Mesenteric fat pad (tissue), 1 donor: Measurements from ENCODE around the gene SMNDC1. TPM values are rescaled to one million over a fixed set of nuclear protein-coding genes. Genes with fewer than 3 reads are reported as not detected.
"Not testable (repeated sequence)": the region's sequence is repeated elsewhere in the genome, so short reads cannot be mapped to it uniquely, and the experiment has no call there.

Source experiments
- DNase-seq: peaks from one replicate; pipeline ENCODE4 v3.0.0-alpha.2; 2020; ENCODE audit warnings: low spot score
- total RNA-seq: library from RNA; stranded (reverse); fragmentation: NEBNext Ultra II Directional; extraction: Animal tissue kit (Norgen Biotek cat#: 25700); gene quantifications from one replicate; pipeline ENCODE4 v1.2.1, GENCODE V29; 2021
- donor health status: DM: yes; HTN: yes; CAD: no.

Gene SMNDC1
- total RNA-seq, 1 donor from 2014 or later: 26.1 TPM

DNA sequence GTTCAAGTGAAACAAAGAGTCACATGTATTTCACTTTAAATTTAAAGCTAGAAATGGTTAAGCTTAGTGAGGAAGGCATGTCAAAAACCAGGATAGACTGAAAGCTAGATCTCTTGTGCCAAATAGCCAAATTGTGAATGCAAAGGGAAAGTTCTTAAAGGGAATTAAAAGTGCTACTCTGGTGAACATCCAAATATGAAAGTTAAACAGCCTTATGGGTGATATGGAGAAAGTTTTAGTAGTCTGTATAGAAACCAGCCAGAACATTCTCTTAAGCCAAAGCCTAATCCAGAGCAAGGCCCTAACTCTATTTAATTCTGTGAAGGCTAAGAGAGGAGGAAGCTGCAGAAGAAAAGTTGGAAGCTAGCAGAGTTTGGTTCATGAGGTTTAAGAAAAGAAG is 50.3 kb downstream of the SMNDC1 start:
- no peak for DNase-seq

DNA sequence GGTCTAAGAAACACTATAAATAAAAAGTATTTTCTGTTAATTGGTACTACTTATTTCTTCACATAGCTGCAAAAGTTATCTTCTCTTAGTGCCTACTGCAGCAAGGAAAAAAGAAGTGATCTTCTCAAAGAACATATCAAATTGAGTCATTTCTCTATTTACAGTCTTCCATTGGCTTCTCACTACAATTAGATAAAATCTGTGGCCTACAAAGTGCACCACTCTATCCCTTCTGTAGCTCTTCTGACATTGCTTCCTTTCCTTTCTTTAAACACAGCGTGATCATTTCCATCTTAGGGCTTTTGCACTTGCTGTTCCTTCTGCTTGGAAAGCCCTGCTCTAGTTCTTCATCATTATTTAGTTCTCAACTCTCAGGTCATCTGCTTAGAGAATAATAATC is 52.6 kb downstream of the SMNDC1 start:
- no peak for DNase-seq

DNA sequence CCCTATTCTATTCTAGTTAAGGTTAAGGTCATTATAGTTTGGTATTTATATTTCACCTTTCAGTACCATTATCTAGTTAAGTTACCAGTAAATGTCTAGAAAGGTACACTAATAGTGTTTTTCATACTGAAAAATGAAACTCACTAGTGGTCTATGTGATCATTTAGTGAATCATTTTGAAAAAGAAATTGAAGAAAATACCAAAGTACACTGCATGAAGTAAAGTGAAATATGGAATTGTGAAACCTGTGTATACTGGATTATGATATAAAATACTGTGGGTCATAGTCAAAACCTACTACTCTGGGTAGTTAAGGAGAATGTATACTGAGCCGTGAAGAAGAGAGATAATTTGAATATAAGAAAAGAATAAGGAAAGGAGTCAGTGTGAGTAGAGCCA is 53.3 kb downstream of the SMNDC1 start:
- DNase-seq: not testable (repeated sequence)

DNA sequence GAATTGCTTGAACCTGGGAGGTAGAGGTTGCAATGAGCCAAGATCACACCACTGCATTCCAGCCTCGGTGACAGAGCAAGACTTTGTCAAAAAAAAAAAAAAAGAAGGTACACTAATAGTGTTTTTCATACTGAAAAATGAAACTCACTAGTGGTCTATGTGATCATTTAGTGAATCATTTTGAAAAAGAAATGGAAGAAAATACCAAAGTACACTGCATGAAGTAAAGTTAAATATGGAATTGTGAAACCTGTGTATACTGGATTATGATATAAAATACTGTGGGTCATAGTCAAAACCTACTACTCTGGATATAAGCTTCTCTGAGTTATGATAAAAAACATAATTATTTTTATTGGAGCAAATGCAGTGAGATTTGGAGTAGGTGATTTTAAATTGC is 55.2 kb downstream of the SMNDC1 start:
- not testable (repeated sequence) for DNase-seq

DNA sequence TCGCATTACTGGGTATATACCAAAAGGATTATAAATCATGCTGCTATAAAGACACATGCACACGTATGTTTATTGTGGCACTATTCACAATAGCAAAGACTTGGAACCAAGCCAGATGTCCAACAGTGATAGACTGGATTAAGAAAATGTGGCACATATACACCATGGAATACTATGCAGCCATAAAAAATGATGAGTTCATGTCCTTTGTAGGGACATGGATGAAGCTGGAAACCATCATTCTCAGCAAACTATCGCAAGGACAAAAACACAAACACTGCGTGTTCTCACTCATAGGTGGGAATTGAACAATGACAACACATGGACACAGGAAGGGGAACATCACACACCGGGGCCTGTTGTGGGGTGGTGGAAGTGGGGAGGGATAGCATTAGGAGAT is 56.9 kb downstream of the SMNDC1 start:
- DNase-seq: not testable (repeated sequence)

DNA sequence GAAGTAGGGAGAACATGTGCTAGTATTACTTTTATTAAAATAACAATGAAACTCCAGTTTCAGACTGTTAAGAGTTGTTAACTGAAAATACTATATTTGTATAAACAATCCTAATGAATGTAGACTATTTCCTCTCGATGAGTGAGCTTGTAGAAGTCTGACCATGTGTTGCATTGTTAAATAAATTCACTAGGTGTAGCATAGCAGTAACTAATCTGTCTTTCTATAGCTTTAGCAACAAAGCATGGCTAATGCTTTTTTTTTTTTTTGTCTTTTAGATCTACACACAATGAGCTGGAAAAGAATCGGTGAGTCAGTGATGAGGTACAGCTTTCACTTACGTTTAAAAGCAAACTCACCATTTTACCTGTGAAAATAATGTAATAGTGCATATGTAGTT is 60.2 kb downstream of the SMNDC1 start:
- no peak for DNase-seq

DNA sequence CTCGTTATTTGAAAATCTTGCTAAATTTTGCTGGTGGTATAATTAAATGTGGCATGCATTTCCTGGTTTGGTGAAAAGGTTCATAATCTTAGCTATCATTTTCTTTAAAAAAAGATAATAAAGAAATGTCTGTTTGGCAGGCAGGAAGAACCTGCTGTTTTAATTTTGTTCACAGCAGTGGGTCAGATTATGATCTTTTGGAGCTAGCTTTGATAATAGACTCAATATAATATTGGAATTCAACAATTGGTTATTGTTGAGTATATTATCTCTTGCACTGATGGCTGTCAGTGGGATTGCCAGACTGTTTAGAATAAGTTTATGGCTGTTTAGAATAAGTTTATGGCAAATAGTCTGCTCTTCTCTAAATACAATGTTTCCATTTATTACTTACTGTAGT is 62.2 kb downstream of the SMNDC1 start:
- DNase-seq: no peak

DNA sequence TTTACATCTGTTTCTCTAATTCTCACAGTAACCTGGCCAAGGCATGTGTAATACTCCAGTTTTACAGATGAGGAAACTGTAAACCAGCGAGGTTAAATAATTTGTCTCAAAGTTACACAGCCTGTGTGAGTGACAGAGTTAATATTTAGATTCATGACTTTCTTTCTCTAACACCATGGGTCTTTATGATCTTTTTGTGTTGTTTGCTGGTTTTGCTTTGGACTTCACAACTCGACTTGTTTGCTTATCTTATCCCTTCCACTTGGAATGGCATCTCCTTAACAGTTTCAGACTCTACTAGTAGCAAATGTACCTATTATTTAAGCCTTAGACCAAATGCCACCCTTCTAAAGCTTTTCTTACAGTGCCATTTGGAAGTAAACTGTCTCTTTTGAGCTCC is 62.9 kb downstream of the SMNDC1 start:
- DNase-seq: no peak

DNA sequence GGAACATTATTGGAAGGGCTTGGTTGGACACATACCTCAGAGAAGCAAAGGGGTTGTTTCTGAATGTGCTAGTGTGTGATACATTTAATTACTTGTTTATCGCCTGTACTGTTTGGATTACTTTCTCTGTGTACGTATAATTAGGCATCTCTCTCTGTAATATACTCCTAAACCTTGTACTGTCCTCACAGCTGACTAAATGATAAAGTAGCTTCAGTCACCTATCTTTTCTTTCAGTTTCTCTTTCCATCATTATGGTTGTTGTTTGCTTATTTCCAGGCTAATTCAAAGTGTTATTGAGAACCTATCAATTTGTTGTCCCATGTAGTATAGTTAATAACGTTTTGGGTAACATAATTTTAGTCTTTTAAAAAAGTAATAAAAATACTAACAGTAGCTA is 63.3 kb downstream of the SMNDC1 start:
- DNase-seq: no peak

Other genes with a start within 250 kb of the SMNDC1 start
- 23.7 TPM for gene MXI1, start 97.3 kb downstream of the SMNDC1 start, total RNA-seq
- gene DUSP5, start 193.0 kb upstream of the SMNDC1 start, total RNA-seq: 32.4 TPM